OCI-LY1 (cell line): ENCODE data around the gene BIVM.

ENCODE experiments used
- H2AFZ ChIP-seq: fragments of 200-600 bp; sonication (generic), shearing (Covaris generic); 2 replicates; pipeline ENCODE4 v1.6.0; 2014; ENCODE audit warnings: antibody characterized with exemption, mild to moderate bottlenecking, low read length
- H3F3A ChIP-seq: fragments of 200-600 bp; sonication (generic), shearing (Covaris generic); 2 replicates; pipeline ENCODE4 v1.6.0; 2014; ENCODE audit warnings: mild to moderate bottlenecking, antibody characterized with exemption, low read length, moderate library complexity; ENCODE audit not compliant: insufficient read depth
- H3K27ac ChIP-seq: fragments of 200-600 bp; sonication (generic); 2 replicates; pipeline ENCODE4 v1.5.1; 2014; ENCODE audit warnings: low read length, mixed run types, mild to moderate bottlenecking, low read depth; ENCODE audit not compliant: poor library complexity, severe bottlenecking
- H3K27me3 ChIP-seq: fragments of 200-600 bp; sonication (generic); 2 replicates; pipeline ENCODE4 v1.6.0; 2014; ENCODE audit warnings: antibody characterized with exemption, mild to moderate bottlenecking, low read length, moderate library complexity; ENCODE audit not compliant: insufficient read depth
- H3K36me3 ChIP-seq: fragments of 200-600 bp; sonication (generic); 2 replicates; pipeline ENCODE4 v1.6.1; 2014; ENCODE audit warnings: mild to moderate bottlenecking, antibody characterized with exemption, low read length, moderate library complexity, mixed read lengths; ENCODE audit not compliant: insufficient read depth
- H3K4me1 ChIP-seq: fragments of 200-600 bp; sonication (generic); 2 replicates; pipeline ENCODE4 v1.5.1; 2014; ENCODE audit warnings: mild to moderate bottlenecking, low read length, moderate library complexity; ENCODE audit not compliant: insufficient read depth, severe bottlenecking
- H3K4me2 ChIP-seq: fragments of 200-600 bp; sonication (generic), shearing (Covaris generic); 2 replicates; pipeline ENCODE4 v1.6.1; 2014; ENCODE audit warnings: low read length
- H3K4me3 ChIP-seq: fragments of 200-600 bp; sonication (generic); 2 replicates; pipeline ENCODE4 v1.5.1; 2014; ENCODE audit warnings: low read length, low read depth, mild to moderate bottlenecking, mixed read lengths; ENCODE audit not compliant: poor library complexity, severe bottlenecking
- H3K79me2 ChIP-seq: fragments of 200-600 bp; shearing (Covaris generic); 2 replicates; pipeline ENCODE4 v1.6.1; 2016; ENCODE audit warnings: mixed run types, low read length, mixed read lengths; ENCODE audit not compliant: insufficient read depth
- H3K9ac ChIP-seq: fragments of 200-600 bp; sonication (generic), shearing (Covaris generic); 2 replicates; pipeline ENCODE4 v1.6.1; 2014; ENCODE audit warnings: mild to moderate bottlenecking, low read length, mixed read lengths
- H3K9me2 ChIP-seq: fragments of 200-600 bp; sonication (generic), shearing (Covaris generic); 2 replicates; pipeline ENCODE4 v1.6.1; 2014; ENCODE audit warnings: low read depth, mild to moderate bottlenecking, low read length, mixed read lengths
- H3K9me3 ChIP-seq: fragments of 200-600 bp; shearing (Covaris generic); 2 replicates; pipeline ENCODE4 v1.6.1; 2014; ENCODE audit warnings: low read length, mixed read lengths
- H4K20me1 ChIP-seq: fragments of 200-600 bp; sonication (generic), shearing (Covaris generic); 2 replicates; pipeline ENCODE4 v1.6.0; 2016; ENCODE audit warnings: mild to moderate bottlenecking, low read length; ENCODE audit not compliant: insufficient read depth
- EZH2 ChIP-seq: fragments of 200-600 bp; sonication (generic), shearing (Covaris generic); IDR thresholded peaks from 2 replicates; pipeline ENCODE4 v1.8.0; 2017; ENCODE audit warnings: borderline replicate concordance, mixed run types, mild to moderate bottlenecking, antibody characterized with exemption, low read length, moderate library complexity, mixed read lengths
- TF ChIP-seq, protein P1 (sequence below): fragments of 200-600 bp; sonication (generic), shearing (Covaris generic); IDR thresholded peaks from 2 replicates; pipeline ENCODE4 v1.5.1; 2017; ENCODE audit warnings: mild to moderate bottlenecking, antibody characterized with exemption, low read length, moderate library complexity, mixed read lengths

BIVM gene

DNA sequence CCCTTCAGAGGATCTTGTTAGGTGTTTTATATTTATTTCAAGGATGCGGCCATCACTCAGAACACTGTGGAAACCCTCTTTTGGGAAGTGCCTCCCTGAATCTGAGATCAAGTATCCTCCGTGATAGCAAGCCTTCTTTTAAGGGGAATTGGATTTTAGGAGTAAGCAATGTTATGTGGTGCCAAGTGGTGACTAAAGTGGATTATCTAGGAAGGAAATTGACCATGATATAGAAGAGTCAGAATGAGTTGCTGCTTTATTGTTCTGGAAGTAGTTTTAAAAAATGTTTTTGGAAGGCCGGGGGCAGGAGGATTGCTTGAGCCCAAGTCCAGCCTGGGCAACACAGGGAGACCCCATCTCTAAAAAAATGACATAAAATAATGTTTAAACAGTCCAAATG, 53.6 kb downstream of the BIVM start:
- no peak for TF ChIP-seq EZH2
- TF ChIP-seq, protein P1, sequence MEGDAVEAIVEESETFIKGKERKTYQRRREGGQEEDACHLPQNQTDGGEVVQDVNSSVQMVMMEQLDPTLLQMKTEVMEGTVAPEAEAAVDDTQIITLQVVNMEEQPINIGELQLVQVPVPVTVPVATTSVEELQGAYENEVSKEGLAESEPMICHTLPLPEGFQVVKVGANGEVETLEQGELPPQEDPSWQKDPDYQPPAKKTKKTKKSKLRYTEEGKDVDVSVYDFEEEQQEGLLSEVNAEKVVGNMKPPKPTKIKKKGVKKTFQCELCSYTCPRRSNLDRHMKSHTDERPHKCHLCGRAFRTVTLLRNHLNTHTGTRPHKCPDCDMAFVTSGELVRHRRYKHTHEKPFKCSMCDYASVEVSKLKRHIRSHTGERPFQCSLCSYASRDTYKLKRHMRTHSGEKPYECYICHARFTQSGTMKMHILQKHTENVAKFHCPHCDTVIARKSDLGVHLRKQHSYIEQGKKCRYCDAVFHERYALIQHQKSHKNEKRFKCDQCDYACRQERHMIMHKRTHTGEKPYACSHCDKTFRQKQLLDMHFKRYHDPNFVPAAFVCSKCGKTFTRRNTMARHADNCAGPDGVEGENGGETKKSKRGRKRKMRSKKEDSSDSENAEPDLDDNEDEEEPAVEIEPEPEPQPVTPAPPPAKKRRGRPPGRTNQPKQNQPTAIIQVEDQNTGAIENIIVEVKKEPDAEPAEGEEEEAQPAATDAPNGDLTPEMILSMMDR = no peak
- Histone ChIP-seq H4K20me1 (no peaks in the 10 kb centered on the region), H3K9me2 (no peaks in the 10 kb centered on the region), H3K27ac (no peak overlapping the region), H3K36me3 (peaks cover 54% of the 10 kb centered on the region), H3K27me3 (no peaks in the 10 kb centered on the region), H3F3A (no peaks in the 10 kb centered on the region), H3K4me1 (peaks cover 11% of the 10 kb centered on the region), H3K79me2 (peaks cover 14% of the 10 kb centered on the region), H3K4me3 (no peak overlapping the region), H3K4me2 (no peak overlapping the region), H2AFZ (no peak overlapping the region), H3K9ac (no peak overlapping the region), H3K9me3 (no peaks in the 10 kb centered on the region)

DNA sequence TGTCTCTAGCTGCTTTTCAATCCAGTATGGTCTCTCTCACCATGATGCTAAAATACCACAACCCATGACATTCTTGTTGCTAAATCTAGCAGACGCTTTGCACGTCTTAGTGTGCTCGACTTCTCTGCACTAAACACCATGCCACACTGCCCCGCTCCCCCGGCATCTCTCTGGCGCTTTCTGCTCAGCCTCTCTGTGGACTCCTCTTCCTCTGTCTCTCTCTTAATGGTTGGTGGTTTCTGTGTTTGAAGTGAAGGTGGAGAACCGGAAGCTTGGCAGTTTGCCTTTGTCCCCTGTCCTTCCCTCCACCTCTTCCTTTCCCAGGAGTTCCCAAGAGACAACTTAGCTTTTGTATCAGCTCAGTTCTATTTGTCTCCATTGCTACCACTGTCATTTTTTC, 55.8 kb downstream of the BIVM start:
- Histone ChIP-seq H3K4me2 (no peak overlapping the region), H4K20me1 (no peaks in the 10 kb centered on the region; the same call in 1 of the 2 replicates), H3F3A (no peaks in the 10 kb centered on the region), H3K79me2 (no peaks in the 10 kb centered on the region), H3K4me1 (no peaks in the 10 kb centered on the region), H2AFZ (no peak overlapping the region), H3K9me2 (no peaks in the 10 kb centered on the region), H3K9ac (no peak overlapping the region), H3K36me3 (peaks cover 75% of the 10 kb centered on the region), H3K4me3 (no peak overlapping the region), H3K9me3 (no peaks in the 10 kb centered on the region), H3K27me3 (no peaks in the 10 kb centered on the region), H3K27ac (no peak overlapping the region)
- TF ChIP-seq EZH2 = no peak
- TF ChIP-seq, protein P1 = no peak

DNA sequence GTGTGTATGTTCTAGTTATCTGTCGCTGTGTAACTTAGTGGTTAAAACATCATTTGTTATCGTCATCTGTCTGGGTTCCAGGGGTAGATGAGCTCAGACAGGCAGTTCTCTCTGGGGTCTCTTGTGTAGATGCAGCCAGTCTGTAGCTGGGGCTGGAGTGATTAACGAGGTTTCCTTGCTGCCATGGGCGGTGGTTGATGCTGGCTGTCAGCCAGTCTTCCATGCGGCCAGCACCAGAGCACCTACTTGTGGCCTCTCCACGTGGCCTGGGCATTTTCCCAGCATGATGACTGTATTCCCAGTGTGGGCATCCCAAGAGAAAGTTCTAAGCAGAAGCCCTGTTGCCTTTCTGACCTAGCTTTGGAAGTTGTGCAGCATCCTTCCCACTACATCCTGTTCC, 57.6 kb downstream of the BIVM start:
- TF ChIP-seq, protein P1 = no peak
- TF ChIP-seq EZH2 = no peak
- Histone ChIP-seq H3F3A (no peaks in the 10 kb centered on the region), H3K4me1 (no peaks in the 10 kb centered on the region), H2AFZ (no peak overlapping the region), H3K79me2 (no peaks in the 10 kb centered on the region), H3K9me3 (no peaks in the 10 kb centered on the region), H3K4me2 (no peak overlapping the region), H3K9ac (no peak overlapping the region), H3K36me3 (peaks cover 92% of the 10 kb centered on the region), H3K27me3 (no peaks in the 10 kb centered on the region), H4K20me1 (no peaks in the 10 kb centered on the region; the same call in 1 of the 2 replicates), H3K4me3 (no peak overlapping the region), H3K9me2 (no peaks in the 10 kb centered on the region), H3K27ac (no peak overlapping the region)
